Stimulated activated CD8-positive, alpha-beta memory T cell treated with anti-CD3 and anti-CD28 coated beads, Interleukin-12 subunit alpha, Interleukin-12 subunit beta, amount 100 ng/mL, for 24 hours (primary cell): ENCODE results near the gene TMEM187.

ENCODE experiments used
- DNase-seq: peaks from one replicate; pipeline ENCODE4 v3.0.0-alpha.2; 2020; ENCODE audit errors: extremely low read depth

Gene TMEM187

GRCh38 chrX:154019633-154020528 lies 47.3 kb downstream of the TMEM187 start, which contains the start of gene IRAK1:
TSS of gene IRAK1 (minus strand) at chrX:154019902. CDS start at chrX:154019812, 90 bp downstream.
- DNase-seq: no peak

GRCh38 chrX:154020536-154021115 lies 48.1 kb downstream of the TMEM187 start:
- DNase-seq: no peak

DNA sequence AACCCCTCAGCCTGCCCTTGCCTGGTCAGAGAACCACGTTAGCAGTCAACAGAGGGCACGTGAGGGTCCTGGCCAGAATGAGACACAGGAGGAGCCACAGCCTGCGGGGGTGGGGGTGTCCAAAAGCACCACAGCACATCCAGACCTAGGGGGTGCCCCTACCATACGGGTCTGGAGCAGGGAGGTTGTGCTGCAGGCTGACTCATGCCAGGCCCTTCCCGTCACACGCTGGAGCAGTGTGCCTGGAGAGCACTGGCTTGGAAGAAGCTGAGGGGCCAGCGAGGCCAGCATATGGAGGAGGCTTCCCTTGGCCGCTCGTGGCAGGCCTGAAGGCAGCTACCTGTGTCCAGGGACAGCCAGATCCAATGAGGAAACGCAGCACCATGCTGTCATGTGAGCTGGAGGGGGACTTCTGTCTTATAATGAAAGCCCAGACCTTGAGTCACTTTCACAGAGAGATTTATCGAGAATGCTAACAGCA lies 48.6 kb downstream of the TMEM187 start:
- DNase-seq: no peak

DNA sequence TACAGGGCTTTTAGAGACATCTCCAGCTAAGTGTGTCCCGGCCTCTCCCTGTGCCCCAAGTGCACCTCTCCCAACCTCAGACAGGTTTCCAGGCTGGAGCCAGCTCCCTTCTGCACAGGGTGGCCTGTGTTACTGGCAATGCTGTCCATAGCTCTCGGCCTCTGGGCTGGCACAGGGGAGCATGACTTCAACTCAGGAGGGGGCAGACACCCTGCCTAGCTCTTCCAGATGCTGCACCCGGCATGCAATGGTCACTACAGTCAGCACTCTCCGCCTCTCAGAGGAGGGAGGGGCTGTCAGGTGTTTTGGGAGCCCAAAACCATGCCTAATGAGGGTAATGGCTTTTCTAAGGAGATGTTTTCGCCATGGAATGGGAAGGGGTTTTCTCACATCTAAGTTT lies 49.6 kb downstream of the TMEM187 start:
- no peak for DNase-seq

- DNase-seq: no peak
Measured at GRCh38 chrX:154023276-154024000, 50.9 kb downstream of the TMEM187 start.

GRCh38 chrX:154024271-154024670 lies 51.7 kb downstream of the TMEM187 start:
- DNase-seq: no peak

- no peak for DNase-seq
Measured at GRCh38 chrX:154025230-154025629, 52.7 kb downstream of the TMEM187 start.

DNA sequence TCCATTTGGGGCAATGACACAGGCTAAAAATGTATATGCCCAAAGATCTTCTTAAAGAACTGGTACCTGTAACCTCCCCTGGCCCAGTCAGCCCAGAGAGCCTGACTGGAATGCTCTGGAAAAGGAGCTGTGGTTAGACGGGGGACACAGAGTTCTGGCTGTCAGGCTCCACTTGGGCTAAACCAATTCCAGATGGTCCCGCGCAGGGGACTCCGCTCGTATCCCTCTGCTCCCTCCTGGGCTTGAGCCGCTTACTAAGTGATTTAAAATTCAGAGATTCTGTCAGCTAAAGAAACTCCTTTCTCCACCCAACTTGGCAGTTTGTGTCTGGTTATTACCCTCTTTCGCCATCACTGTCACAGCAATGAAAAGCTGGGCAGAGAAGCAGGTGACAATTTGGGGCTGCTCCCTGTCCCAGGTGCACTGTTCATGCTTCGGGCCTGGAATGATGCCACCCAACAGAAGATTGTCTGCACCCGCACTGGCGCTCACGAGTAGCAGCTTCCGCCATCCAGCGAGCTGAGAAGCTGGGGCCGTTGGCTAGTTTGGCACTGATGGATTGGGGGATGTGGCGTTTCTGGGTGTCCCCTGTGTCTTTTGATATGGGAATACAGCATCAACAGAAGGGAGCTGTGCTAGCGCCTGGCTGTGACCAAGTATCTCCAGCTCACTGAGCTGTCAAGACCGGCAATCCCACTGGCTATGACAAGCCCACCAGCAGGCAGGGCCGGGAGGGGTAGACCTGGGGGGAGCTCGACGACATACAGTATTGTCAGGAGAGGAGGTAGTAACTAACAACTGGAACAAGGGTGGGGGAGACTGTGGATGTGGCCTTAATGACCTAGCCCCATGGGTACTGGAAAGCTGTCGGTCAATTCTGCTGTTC lies 53.8 kb downstream of the TMEM187 start:
- DNase-seq: no peak

DNA sequence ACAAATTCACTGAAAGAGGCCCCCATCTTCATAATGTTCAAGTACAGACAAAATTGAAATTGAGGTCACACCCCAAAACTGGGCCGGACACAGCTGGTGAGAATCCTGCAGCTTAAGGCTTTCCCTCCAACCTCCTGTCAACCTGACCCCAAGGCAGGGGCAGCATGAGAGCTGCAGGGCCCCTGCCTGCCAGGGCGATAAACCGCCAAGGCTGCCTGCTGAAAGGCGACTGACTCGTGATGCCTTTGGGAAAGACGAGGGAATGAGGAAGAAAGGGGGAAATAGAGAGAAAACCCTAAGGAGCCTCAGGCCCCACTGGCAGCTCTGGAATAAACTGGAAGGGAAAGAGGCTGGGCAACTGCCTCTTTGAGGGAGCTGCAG lies 54.5 kb downstream of the TMEM187 start:
- DNase-seq: no peak

DNA sequence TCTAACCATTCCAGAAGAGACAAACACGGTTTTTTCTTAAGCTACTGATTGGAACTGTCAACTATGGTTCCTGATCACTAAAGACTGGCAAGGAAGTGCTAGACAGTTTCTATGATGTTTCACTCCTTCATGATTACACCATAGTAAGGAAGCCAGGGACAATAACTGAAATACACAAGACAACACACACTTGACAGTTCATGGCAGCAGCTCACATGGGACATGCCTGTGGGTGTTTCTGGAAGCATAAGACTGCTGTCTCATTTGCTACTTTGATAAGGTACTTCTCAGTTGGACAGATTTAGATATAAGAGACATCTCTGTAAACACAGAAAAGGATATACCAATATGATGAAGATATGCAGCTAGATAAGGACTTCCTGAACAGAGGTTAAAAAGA lies 55.4 kb downstream of the TMEM187 start:
- no peak for DNase-seq

DNA sequence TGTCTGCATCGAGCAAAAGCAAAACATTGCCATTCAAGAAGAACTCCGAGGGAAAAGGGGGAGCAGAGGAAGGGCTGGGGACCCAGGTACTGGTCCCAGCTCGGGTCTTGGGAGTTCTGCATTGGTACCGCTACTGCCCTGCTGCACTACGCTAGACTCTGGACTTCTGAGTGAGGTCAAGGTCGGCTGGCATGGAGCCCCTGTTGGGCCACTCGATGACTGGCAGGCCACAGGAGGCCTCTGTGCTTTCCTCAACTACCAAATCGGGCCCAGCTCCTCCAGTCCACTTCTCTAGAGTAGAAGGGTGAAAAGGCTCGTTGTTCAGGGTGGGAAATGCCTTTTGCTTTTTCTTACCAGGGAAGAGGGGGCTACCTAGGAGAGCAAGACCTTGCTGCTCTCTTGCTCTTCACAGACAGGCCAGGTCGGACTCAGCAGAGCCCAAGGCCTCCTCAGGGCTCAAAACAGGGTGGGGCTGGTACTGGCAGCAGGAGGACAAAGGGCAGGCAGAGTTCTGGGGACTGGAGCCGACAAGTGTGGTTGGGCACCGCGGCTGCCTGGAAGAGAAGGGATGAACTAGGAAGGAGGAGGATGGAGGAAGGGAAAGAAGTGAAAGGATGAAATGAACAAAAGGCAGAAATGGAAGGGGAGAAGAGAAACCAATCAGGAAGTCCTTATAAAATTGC lies 56.1 kb downstream of the TMEM187 start:
- DNase-seq: no peak

DNA sequence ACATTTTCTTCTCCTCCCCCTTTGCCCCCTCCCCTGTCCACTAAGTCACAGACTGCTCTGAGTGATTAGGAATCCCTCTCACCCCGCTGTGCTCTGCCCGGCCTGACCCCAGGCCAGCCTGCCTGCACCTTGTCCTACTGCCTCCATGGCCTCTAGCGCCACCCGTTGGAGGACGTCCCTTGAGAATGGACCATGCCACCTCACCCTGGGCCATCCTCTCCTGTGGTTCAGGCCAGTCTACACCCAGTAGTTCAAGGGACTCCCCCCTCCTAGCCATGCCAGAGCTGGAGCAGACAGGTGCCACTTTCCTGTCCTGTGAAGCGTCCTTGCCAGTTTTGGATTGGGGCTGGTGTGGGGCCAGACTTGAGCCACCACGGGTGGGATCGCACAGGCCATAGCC lies 56.9 kb downstream of the TMEM187 start:
- DNase-seq: no peak

DNA sequence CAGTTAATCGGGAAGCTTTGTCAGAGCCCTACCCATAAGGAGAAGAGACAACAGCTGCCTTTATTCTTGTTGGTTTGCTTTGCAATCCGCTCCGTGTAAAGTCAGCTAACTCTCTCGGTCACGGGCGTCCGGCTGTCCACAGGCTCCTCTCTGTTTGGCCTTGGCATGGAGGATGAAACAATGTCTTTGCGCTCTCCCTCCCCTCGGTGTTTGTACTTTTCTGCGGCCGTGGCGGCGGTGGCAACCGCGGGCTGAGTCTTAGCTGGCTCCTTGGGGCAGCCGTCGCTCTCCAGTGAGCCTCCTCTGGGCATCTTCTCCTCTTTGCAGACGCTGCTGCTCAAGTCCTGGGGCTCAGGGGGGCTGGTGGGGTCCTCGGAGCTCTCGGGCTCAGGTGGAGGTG lies 57.7 kb downstream of the TMEM187 start:
- no peak for DNase-seq

DNA sequence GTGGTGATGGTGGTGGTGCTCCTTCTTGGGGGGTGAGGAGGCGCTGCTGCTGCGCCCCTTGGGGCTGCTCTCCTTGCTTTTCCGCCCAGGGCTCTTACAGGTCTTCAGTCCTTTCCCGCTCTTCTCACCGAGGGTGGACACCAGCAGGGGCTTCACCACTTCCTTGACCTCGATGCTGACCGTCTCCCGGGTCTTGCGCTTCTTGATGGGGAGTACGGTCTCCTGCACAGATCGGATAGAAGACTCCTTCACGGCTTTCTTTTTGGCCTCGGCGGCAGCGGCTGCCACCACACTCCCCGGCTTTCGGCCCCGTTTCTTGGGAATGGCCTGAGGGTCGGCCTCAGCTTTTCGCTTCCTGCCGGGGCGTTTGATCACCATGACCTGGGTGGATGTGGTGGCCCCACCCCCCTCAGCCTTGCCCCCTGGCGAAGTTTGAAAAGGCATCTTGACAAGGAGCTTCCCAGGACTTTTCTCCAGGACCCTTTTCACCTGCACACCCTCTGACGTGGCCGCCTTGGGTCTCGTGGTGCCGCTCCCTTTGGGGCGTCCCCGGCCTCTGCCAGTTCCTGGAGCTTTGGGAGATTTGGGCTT lies 58.3 kb downstream of the TMEM187 start:
- no peak for DNase-seq

- no peak for DNase-seq
Measured at GRCh38 chrX:154032160-154032559, 59.6 kb downstream of the TMEM187 start.

DNA sequence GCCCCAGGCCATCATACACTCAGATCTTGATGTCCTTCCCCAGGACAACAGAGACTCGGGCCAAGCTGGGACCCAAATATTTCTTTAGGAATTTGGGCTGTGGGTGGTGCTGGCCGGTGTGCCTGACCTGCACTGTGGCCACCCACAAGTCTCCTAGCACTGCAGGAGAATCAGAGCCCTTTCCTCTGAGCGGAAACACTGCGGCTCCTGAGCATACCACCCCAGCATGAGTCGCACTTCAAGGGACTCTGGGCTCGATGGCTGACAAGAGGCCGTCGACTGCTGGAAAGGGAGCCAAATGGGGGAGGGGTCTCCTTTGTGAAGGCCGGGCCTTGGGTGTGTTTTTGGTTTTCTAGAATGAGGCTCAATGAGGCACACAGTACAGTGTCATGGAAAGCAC lies 60.1 kb downstream of the TMEM187 start:
- no peak for DNase-seq
